H9 (cell line): Measurements from ENCODE around the gene RUNX2. TPM values are rescaled to one million over a fixed set of nuclear protein-coding genes. Genes with fewer than 3 reads are reported as not detected.

Experiments used
- DNase-seq: peaks from one replicate; pipeline ENCODE4 v3.0.0-alpha.2; 2017
- H2AFZ ChIP-seq: one replicate; pipeline ENCODE4 v1.6.1; 2013; ENCODE audit warnings: mild to moderate bottlenecking, low read length, control low read depth, moderate library complexity
- H2AK5ac ChIP-seq: 2 replicates; pipeline ENCODE4 v1.6.1; 2013; ENCODE audit warnings: low read length, control low read depth, mixed read lengths; ENCODE audit not compliant: insufficient read length
- H2BK120ac ChIP-seq: one replicate; pipeline ENCODE4 v1.6.1; 2013; ENCODE audit warnings: low read depth, mild to moderate bottlenecking, low read length, control low read depth, inconsistent platforms; ENCODE audit not compliant: poor library complexity, severe bottlenecking
- H2BK12ac ChIP-seq: 2 replicates; pipeline ENCODE4 v1.6.1; 2013; ENCODE audit warnings: low read length, control low read depth, mixed read lengths, low read depth; ENCODE audit not compliant: insufficient read length
- H2BK15ac ChIP-seq: 2 replicates; pipeline ENCODE4 v1.6.1; 2013; ENCODE audit warnings: low read depth, low read length, control low read depth
- H2BK20ac ChIP-seq: one replicate; pipeline ENCODE4 v1.6.1; 2013; ENCODE audit warnings: low read depth, mild to moderate bottlenecking, low read length, control low read depth, inconsistent platforms; ENCODE audit not compliant: poor library complexity, severe bottlenecking
- H2BK5ac ChIP-seq: 2 replicates; pipeline ENCODE4 v1.6.1; 2013; ENCODE audit warnings: low read length, control low read depth, mixed read lengths; ENCODE audit not compliant: insufficient read length
- H3K14ac ChIP-seq: 2 replicates; pipeline ENCODE4 v1.6.1; 2013; ENCODE audit warnings: low read length, control low read depth; ENCODE audit not compliant: insufficient read depth
- H3K18ac ChIP-seq: 2 replicates; pipeline ENCODE4 v1.6.1; 2013; ENCODE audit warnings: low read depth, mild to moderate bottlenecking, mixed read lengths, low read length, control low read depth; ENCODE audit not compliant: insufficient read length
- H3K23ac ChIP-seq: 2 replicates; pipeline ENCODE4 v1.6.1; 2013; ENCODE audit warnings: low read length, control low read depth, mixed read lengths, low read depth; ENCODE audit not compliant: insufficient read length
- H3K23me2 ChIP-seq: 2 replicates; pipeline ENCODE4 v1.6.1; 2013; ENCODE audit warnings: low read depth, mild to moderate bottlenecking, mixed read lengths, low read length, control low read depth; ENCODE audit not compliant: insufficient read length, poor library complexity, severe bottlenecking
- H3K27ac ChIP-seq: 2 replicates; pipeline ENCODE4 v1.5.1; 2013; ENCODE audit warnings: low read length, control low read depth, mixed read lengths, low read depth; ENCODE audit not compliant: insufficient read length
- H3K27me3 ChIP-seq: 2 replicates; pipeline ENCODE4 v1.6.1; 2013; ENCODE audit warnings: low read length, control low read depth, inconsistent platforms; ENCODE audit not compliant: insufficient read depth
- H3K4ac ChIP-seq: 2 replicates; pipeline ENCODE4 v1.6.1; 2013; ENCODE audit warnings: low read depth, mild to moderate bottlenecking, control low read depth, inconsistent platforms, low read length, moderate library complexity
- H3K4me1 ChIP-seq: 2 replicates; pipeline ENCODE4 v1.6.1; 2013; ENCODE audit warnings: low read length, control low read depth, inconsistent platforms; ENCODE audit not compliant: insufficient read depth
- H3K4me2 ChIP-seq: 2 replicates; pipeline ENCODE4 v1.6.1; 2013; ENCODE audit warnings: low read length, control low read depth, mixed read lengths; ENCODE audit not compliant: insufficient read length, insufficient read depth
- H3K56ac ChIP-seq: 2 replicates; pipeline ENCODE4 v1.6.1; 2013; ENCODE audit warnings: low read depth, mild to moderate bottlenecking, mixed read lengths, low read length, control low read depth; ENCODE audit not compliant: insufficient read length
- H3K79me1 ChIP-seq: 2 replicates; pipeline ENCODE4 v1.6.1; 2013; ENCODE audit warnings: low read depth, mild to moderate bottlenecking, moderate library complexity, low read length, control low read depth, inconsistent platforms; ENCODE audit not compliant: insufficient read depth, poor library complexity, severe bottlenecking
- H3K79me2 ChIP-seq: 2 replicates; pipeline ENCODE4 v1.6.1; 2013; ENCODE audit warnings: low read length, control low read depth, inconsistent platforms; ENCODE audit not compliant: insufficient read depth
- H3K9ac ChIP-seq: 2 replicates; pipeline ENCODE4 v1.6.1; 2013; ENCODE audit warnings: low read length, control low read depth, mixed read lengths; ENCODE audit not compliant: insufficient read length; ENCODE audit errors: extremely low read depth
- H3K9me3 ChIP-seq: one replicate; pipeline ENCODE4 v1.6.1; 2013; ENCODE audit warnings: low read depth, low read length, inconsistent platforms; ENCODE audit not compliant: control insufficient read depth
- H3T11ph ChIP-seq: one replicate; pipeline ENCODE4 v1.6.1; 2013; ENCODE audit warnings: mild to moderate bottlenecking, low read length, control low read depth, inconsistent platforms
- H4K20me1 ChIP-seq: one replicate; pipeline ENCODE4 v1.6.1; 2013; ENCODE audit not compliant: control insufficient read depth, insufficient read length, insufficient read depth
- H4K5ac ChIP-seq: 2 replicates; pipeline ENCODE4 v1.6.1; 2013; ENCODE audit warnings: low read depth, mild to moderate bottlenecking, mixed read lengths, low read length, control low read depth; ENCODE audit not compliant: insufficient read length
- H4K8ac ChIP-seq: replicated peaks from 2 replicates; pipeline ENCODE4 v1.6.1; 2013; ENCODE audit warnings: low read length, control low read depth, mixed read lengths, low read depth; ENCODE audit not compliant: insufficient read length
- H4K91ac ChIP-seq: 2 replicates; pipeline ENCODE4 v1.6.1; 2013; ENCODE audit warnings: low read depth, mild to moderate bottlenecking, moderate library complexity, mixed read lengths, low read length, control low read depth; ENCODE audit not compliant: insufficient read length
- H3K27ac Mint-ChIP-seq, 3 experiments: 2 replicates in 2 of 3; 3 replicates in 1 of 3; pipeline ENCODE4 v1.8.0; 2020 to 2021; ENCODE audit warnings: mixed read lengths in 3 of 3, mild to moderate bottlenecking in 1 of 3, moderate library complexity in 1 of 3
- H3K27me3 Mint-ChIP-seq: 2 replicates; pipeline ENCODE4 v1.8.0; 2021; ENCODE audit warnings: low read depth, mild to moderate bottlenecking, moderate library complexity, mixed read lengths
- H3K36me3 Mint-ChIP-seq, 3 experiments: 2 replicates in 2 of 3; 3 replicates in 1 of 3; pipeline ENCODE4 v1.8.0; 2020 to 2021; ENCODE audit warnings: low read depth in 3 of 3, mixed read lengths in 3 of 3; ENCODE audit not compliant: insufficient read depth in 1 of 3
- H3K4me1 Mint-ChIP-seq, 2 experiments: 2 replicates each; pipeline ENCODE4 v1.8.0; 2020; ENCODE audit warnings: mixed read lengths in 2 of 2
- H3K4me3 Mint-ChIP-seq, 2 experiments: 2 replicates in 1 of 2; 3 replicates in 1 of 2; pipeline ENCODE4 v1.8.0; 2020 to 2021; ENCODE audit warnings: mild to moderate bottlenecking in 2 of 2, mixed read lengths in 2 of 2, moderate library complexity in 1 of 2
- H3K9me3 Mint-ChIP-seq, 2 experiments: 2 replicates in 1 of 2; 3 replicates in 1 of 2; pipeline ENCODE4 v1.8.0; 2020; ENCODE audit warnings: mild to moderate bottlenecking in 2 of 2, mixed read lengths in 2 of 2, moderate library complexity in 1 of 2
- CTCF ChIP-seq: fragments of 200-600 bp; sonication (generic); conservative IDR thresholded peaks from 3 replicates; pipeline ENCODE4 v1.8.0; 2021; ENCODE audit warnings: antibody characterized with exemption, mild to moderate bottlenecking
- WGBS: extraction: QIAGEN DNeasy Blood & Tissue Kit; methylation state at CpG from one replicate; pipeline ENCODE4 v1.1.7; 2013; ENCODE audit warnings: missing lambda C conversion rate, low lambda C conversion rate, mixed read lengths; ENCODE audit not compliant: insufficient read length; ENCODE audit errors: extremely low coverage; 5-methylcytosine and 5-hydroxymethylcytosine counted together
- total RNA-seq: library from RNA; stranded (reverse); gene quantifications from 2 replicates; pipeline ENCODE4 v1.2.1, GENCODE V29; 2021

The RUNX2 gene
- total RNA-seq, 1 experiment from 2014 or later = 0.15 TPM

DNA sequence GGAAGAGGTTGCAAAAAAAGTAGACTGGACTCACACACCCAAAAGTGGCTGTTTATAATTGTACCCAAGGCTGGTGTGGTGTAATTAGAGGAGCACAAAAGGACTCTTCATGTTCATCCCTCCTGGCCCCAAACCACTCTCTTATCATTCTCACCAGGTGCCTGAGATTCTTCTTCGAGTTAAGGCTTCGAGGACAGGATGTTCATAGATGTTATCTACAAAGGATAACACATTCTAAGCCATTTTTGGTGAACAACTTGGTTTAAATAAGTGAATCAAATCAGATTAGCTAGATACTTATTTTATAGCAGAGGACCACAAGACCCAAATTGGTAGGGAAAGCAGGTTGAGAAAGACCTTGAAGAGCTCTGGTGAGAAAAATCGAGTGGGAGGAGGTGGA lies 122.7 kb downstream of the RUNX2 start:
- H3K79me2 ChIP-seq = no peaks in the 10 kb centered on the region
- no peak overlapping the region for H4K5ac ChIP-seq
- no peak overlapping the region for H3T11ph ChIP-seq
- H3K27me3 Mint-ChIP-seq = no peaks in the 10 kb centered on the region
- H3K36me3 Mint-ChIP-seq = no peaks in the 10 kb centered on the region
- DNase-seq = no peak
- no peaks in the 10 kb centered on the region for H4K20me1 ChIP-seq
- H3K27me3 ChIP-seq = no peaks in the 10 kb centered on the region
- no peaks in the 10 kb centered on the region for H3K9me3 ChIP-seq
- H3K4me1 ChIP-seq = peaks cover 4% of the 10 kb centered on the region; the same call in 1 of the 2 replicates
- H2AK5ac ChIP-seq = no peak overlapping the region
- no peak for TF ChIP-seq CTCF
- H2BK20ac ChIP-seq = no peak overlapping the region
- H3K27ac Mint-ChIP-seq = no peak overlapping the region; a peak in 1 of 7 replicates
- no peak overlapping the region for H3K23ac ChIP-seq
- H3K4me3 Mint-ChIP-seq = no peak overlapping the region
- peaks cover 6 to 15% of the 10 kb centered on the region in 2 experiments for H3K4me1 Mint-ChIP-seq
- no peak overlapping the region for H3K4ac ChIP-seq
- H3K79me1 ChIP-seq = no peaks in the 10 kb centered on the region
- H3K9me3 Mint-ChIP-seq = no peaks in the 10 kb centered on the region
- H2BK12ac ChIP-seq = no peak overlapping the region
- H3K56ac ChIP-seq = no peak overlapping the region
- H3K23me2 ChIP-seq = no peaks in the 10 kb centered on the region
- no peak overlapping the region for H4K8ac ChIP-seq
- H4K91ac ChIP-seq = no peak overlapping the region
- no peak overlapping the region for H2BK15ac ChIP-seq
- no peak overlapping the region for H3K4me2 ChIP-seq
- H2BK5ac ChIP-seq = no peak overlapping the region
- no peak overlapping the region for H3K18ac ChIP-seq
- no peak overlapping the region for H3K9ac ChIP-seq
- no CpG with 5 or more reads among the region's 3 CpGs for WGBS
- no peak overlapping the region for H2BK120ac ChIP-seq
- no peak overlapping the region for H3K27ac ChIP-seq
- H2AFZ ChIP-seq = no peak overlapping the region
- no peak overlapping the region for H3K14ac ChIP-seq
